Nucleus accumbens (tissue), 56 donors: Measurements from ENCODE around the gene ENDOD1.
A peak's percentile ranks its signal among the peaks of the same experiment; 100 is the strongest.

ENCODE experiments used
- DNase-seq, 56 donors: peaks; one replicate each; lab custom pipeline; 2025; lab: John Stamatoyannopoulos, UW

The ENDOD1 gene

GRCh38 chr11:95140397-95141033 lies 50.9 kb downstream of the ENDOD1 start:
- DNase-seq: no peak

GRCh38 chr11:95142431-95142830 lies 52.8 kb downstream of the ENDOD1 start:
- no peak for DNase-seq

GRCh38 chr11:95143106-95143681 lies 53.5 kb downstream of the ENDOD1 start:
- no peak for DNase-seq

GRCh38 chr11:95144313-95145235 lies 54.9 kb downstream of the ENDOD1 start:
- DNase-seq: no peak

GRCh38 chr11:95145430-95146060 lies 55.9 kb downstream of the ENDOD1 start:
- DNase-seq: no peak

GRCh38 chr11:95147364-95147905 lies 57.8 kb downstream of the ENDOD1 start:
- DNase-seq: peak in 18 of 56 donors; percentile 5 to 63 (median 16)

GRCh38 chr11:95148406-95148805 lies 58.8 kb downstream of the ENDOD1 start:
- no peak for DNase-seq

- no peak for DNase-seq
These were observed 59.3 kb downstream of the ENDOD1 start for GRCh38 chr11:95148938-95149337.

GRCh38 chr11:95149651-95150364 lies 60.2 kb downstream of the ENDOD1 start:
- DNase-seq: peak in 50 of 56 donors; percentile 19 to 86 (median 67)

DNA sequence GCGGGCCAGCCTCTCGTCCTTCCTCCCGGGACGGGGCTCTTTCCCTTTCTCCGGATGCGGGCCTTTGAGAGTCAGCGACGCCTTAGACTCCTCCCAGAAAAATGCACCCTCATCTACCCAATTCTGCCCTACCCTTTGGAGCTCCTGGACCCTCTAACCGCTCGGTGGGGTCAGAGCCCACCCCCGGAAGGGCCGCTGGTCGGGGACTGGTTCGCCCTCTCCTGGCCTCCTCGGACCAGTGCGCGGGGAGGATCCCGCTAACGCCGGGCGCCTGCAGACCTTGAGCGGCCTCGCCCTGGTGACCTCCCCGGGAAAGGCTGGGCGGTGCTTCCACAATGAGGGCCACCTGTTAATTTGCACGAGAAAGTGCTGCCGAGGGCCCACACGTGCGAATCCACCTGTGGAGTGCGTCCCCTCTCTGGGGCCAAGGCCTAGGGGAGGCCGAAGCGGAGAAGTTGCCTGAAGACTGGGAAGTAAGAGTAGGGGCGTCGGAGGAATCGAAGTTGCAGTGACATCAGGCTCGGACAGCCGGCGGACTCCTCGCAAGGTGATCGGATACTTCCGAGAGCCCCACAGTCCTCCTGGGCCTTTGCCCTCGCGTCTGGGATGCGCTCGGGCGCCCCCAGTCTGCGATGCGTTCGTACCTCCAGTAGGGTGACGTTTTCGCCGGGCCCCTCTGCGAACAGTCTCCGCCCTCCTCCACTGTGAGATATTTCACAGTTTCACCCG lies 61.5 kb downstream of the ENDOD1 start:
- DNase-seq: peak; percentile 36 to 95 (median 87)

- DNase-seq: no peak
These were observed 63.5 kb downstream of the ENDOD1 start for GRCh38 chr11:95152876-95153856.

DNA sequence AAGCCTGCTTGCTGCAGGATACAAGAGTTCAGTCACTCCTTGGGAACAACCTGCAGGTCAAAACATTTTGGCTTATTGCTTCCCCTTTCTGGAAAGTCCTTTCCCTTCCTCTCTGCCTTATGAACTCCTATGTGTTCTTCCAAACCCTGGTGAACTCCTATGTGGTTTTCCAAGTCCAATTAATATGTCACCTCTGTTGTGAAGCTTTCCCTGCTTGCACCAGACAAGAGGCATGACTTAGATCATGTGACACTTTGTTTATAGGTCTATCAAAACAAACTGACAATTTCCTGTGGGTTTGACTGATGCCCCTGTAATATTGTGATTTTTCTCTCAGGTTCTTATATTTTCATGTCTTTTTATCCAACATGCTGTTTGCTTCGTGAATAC lies 64.2 kb downstream of the ENDOD1 start:
- no peak for DNase-seq

DNA sequence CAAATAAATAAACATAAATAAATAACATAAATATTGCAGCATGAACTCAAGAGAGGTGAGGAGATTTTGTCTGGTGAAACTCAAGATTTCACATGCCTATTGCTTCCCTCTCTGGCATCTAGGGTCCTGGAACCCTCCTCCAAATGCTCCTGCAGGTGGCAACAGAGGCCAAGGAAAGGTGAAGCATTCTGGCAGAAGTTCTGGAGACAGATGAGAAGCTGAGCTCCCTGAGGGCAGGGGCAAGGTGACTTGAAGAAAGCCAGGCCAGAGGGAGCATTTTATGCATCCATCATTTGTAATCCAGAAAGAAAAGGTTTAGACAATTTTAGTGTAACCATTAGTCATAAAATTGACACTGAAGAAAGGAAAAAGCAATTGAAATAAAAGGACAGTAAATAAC lies 64.9 kb downstream of the ENDOD1 start:
- DNase-seq: peak in 12 of 56 donors; percentile 9 to 38 (median 24)

- DNase-seq: no peak
These were observed 65.7 kb downstream of the ENDOD1 start for GRCh38 chr11:95155385-95155784.

GRCh38 chr11:95156133-95156721 lies 66.6 kb downstream of the ENDOD1 start:
- no peak for DNase-seq

GRCh38 chr11:95156916-95157541 lies 67.4 kb downstream of the ENDOD1 start:
- peak in 3 of 56 donors; percentile 12 for DNase-seq

DNA sequence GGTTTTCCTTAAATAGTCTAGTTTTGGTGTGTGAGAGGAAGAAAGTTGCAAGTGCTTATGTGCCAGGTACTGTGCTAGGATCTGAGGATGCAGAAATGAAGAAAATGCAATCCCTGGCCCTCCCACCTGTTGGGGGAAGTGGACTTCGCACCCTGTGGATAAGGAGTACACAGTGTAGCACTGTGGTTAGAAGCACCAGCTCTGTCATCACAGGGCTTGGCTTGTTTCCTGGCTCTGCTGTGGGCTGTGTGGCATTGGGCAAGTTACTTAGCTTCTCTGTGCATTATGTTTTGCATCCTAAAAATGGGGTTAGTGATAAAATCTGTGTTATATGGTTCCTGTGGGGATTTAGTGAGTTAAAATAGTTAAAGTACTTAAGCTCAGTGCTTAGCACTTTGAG lies 68.2 kb downstream of the ENDOD1 start:
- no peak for DNase-seq
